ENCODE results near the gene ALDOB.

The ALDOB gene

DNA sequence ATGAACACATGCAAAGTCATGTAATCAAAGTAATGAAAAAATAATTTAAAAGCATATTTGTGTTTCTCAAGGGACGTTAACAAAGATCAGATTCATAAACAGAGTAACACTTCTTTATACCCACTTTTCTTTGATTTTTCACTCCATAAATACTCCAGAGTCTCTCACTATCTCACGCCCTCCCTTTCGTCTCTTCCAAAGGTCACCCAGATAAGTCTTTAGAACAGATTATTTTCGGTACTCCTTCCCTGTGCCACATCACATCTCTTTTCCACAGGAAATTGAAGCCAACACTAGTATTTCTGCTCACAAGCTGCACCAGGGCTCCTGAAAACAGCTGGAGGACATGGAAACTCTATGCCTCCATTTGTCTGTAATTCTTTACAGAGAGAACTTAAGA is 15.4 kb upstream of the ALDOB start:
- ChIA-PET POLR2A (no interaction called here), CTCF (interaction anchor here (0.7 to 3.9 kb wide), 3 partner anchors 10 to 79 kb away, joined by 3 to 41 read pairs (median 6); no protein-coding TSS in a partner anchor)
- no peaks in the 10 kb centered on the region for H3K36me3 ChIP-seq (ENCODE audit: control insufficient read depth in 2 of 2, insufficient read depth in 1 of 2, low read length in 2 of 2)
- H3K4me3 ChIP-seq (ENCODE audit: low read depth, low read length), result no peak overlapping the region
- H3K9me3 ChIP-seq (ENCODE audit: control insufficient read depth, insufficient read depth, low read depth, low read length), result no peaks in the 10 kb centered on the region
- no peaks in the 10 kb centered on the region for H3K4me1 ChIP-seq (ENCODE audit: control insufficient read depth, insufficient read depth, low read length)
- TF ChIP-seq, protein P1, sequence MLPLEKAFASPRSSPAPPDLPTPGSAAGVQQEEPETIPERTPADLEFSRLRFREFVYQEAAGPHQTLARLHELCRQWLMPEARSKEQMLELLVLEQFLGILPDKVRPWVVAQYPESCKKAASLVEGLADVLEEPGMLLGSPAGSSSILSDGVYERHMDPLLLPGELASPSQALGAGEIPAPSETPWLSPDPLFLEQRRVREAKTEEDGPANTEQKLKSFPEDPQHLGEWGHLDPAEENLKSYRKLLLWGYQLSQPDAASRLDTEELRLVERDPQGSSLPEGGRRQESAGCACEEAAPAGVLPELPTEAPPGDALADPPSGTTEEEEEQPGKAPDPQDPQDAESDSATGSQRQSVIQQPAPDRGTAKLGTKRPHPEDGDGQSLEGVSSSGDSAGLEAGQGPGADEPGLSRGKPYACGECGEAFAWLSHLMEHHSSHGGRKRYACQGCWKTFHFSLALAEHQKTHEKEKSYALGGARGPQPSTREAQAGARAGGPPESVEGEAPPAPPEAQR (tag by site-specific recombination; IDR thresholded peaks at IDR 0.05), result no peak
- TF ChIP-seq ZNF530 (tag by site-specific recombination; IDR thresholded peaks at IDR 0.05; ENCODE audit: low read depth) (no peak), ZNF623 (tag by site-specific recombination; IDR thresholded peaks at IDR 0.05) (no peak), ZNF677 (tag by site-specific recombination; IDR thresholded peaks at IDR 0.05) (no peak)
- TF ChIP-seq, protein P2, sequence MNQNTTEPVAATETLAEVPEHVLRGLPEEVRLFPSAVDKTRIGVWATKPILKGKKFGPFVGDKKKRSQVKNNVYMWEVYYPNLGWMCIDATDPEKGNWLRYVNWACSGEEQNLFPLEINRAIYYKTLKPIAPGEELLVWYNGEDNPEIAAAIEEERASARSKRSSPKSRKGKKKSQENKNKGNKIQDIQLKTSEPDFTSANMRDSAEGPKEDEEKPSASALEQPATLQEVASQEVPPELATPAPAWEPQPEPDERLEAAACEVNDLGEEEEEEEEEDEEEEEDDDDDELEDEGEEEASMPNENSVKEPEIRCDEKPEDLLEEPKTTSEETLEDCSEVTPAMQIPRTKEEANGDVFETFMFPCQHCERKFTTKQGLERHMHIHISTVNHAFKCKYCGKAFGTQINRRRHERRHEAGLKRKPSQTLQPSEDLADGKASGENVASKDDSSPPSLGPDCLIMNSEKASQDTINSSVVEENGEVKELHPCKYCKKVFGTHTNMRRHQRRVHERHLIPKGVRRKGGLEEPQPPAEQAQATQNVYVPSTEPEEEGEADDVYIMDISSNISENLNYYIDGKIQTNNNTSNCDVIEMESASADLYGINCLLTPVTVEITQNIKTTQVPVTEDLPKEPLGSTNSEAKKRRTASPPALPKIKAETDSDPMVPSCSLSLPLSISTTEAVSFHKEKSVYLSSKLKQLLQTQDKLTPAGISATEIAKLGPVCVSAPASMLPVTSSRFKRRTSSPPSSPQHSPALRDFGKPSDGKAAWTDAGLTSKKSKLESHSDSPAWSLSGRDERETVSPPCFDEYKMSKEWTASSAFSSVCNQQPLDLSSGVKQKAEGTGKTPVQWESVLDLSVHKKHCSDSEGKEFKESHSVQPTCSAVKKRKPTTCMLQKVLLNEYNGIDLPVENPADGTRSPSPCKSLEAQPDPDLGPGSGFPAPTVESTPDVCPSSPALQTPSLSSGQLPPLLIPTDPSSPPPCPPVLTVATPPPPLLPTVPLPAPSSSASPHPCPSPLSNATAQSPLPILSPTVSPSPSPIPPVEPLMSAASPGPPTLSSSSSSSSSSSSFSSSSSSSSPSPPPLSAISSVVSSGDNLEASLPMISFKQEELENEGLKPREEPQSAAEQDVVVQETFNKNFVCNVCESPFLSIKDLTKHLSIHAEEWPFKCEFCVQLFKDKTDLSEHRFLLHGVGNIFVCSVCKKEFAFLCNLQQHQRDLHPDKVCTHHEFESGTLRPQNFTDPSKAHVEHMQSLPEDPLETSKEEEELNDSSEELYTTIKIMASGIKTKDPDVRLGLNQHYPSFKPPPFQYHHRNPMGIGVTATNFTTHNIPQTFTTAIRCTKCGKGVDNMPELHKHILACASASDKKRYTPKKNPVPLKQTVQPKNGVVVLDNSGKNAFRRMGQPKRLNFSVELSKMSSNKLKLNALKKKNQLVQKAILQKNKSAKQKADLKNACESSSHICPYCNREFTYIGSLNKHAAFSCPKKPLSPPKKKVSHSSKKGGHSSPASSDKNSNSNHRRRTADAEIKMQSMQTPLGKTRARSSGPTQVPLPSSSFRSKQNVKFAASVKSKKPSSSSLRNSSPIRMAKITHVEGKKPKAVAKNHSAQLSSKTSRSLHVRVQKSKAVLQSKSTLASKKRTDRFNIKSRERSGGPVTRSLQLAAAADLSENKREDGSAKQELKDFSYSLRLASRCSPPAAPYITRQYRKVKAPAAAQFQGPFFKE (tag by site-specific recombination; IDR thresholded peaks at IDR 0.05; ENCODE audit: borderline replicate concordance), result no peak
- TF ChIP-seq, protein P3, sequence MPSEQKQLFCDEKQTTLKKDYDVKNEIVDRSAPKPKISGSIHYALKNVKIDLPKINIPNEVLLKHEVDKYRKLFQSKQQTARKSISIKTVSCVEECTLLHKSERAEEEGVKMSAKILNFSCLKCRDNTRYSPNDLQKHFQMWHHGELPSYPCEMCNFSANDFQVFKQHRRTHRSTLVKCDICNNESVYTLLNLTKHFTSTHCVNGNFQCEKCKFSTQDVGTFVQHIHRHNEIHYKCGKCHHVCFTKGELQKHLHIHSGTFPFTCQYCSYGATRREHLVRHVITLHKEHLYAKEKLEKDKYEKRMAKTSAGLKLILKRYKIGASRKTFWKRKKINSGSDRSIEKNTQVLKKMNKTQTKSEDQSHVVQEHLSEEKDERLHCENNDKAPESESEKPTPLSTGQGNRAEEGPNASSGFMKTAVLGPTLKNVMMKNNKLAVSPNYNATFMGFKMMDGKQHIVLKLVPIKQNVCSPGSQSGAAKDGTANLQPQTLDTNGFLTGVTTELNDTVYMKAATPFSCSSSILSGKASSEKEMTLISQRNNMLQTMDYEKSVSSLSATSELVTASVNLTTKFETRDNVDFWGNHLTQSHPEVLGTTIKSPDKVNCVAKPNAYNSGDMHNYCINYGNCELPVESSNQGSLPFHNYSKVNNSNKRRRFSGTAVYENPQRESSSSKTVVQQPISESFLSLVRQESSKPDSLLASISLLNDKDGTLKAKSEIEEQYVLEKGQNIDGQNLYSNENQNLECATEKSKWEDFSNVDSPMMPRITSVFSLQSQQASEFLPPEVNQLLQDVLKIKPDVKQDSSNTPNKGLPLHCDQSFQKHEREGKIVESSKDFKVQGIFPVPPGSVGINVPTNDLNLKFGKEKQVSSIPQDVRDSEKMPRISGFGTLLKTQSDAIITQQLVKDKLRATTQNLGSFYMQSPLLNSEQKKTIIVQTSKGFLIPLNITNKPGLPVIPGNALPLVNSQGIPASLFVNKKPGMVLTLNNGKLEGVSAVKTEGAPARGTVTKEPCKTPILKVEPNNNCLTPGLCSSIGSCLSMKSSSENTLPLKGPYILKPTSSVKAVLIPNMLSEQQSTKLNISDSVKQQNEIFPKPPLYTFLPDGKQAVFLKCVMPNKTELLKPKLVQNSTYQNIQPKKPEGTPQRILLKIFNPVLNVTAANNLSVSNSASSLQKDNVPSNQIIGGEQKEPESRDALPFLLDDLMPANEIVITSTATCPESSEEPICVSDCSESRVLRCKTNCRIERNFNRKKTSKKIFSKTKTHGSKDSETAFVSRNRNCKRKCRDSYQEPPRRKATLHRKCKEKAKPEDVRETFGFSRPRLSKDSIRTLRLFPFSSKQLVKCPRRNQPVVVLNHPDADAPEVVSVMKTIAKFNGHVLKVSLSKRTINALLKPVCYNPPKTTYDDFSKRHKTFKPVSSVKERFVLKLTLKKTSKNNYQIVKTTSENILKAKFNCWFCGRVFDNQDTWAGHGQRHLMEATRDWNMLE (tag by site-specific recombination; conservative IDR thresholded peaks at IDR 0.05; ENCODE audit: low read depth), result no peak
- H3K27ac ChIP-seq (ENCODE audit: extremely low read depth, low read depth, low read length), result no peak overlapping the region

DNA sequence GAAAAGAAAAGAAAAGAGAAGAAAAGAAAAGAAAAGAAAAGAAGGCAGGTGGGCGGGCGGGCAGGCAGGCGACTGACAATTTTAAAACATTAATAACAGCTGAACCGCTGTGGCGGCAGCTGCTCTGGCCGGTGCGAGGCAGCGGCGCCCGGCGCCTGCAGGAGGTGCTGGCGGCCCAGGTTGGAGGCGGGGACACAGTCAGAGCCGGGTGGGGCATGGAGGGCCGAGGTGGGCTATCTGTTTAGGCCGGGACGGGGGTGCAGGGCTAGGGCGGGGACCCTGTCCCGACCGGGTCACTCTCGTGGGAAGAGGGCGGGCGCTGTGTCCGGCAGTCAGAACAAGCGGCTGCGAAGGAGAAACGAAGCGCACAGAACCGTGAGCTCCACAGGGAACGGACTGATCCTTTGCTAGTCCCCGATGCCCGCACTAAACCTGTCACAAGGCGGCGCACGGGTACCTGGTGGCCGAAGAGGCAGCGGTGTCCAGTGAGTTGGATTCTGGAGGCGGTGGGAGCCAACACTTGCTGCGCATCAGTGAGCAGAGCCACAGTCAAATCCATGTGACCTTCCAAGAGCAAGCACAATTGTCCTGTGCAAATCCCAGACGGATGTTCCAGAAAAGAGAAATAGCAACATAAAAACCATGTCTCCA is 13.6 kb upstream of the ALDOB start:
- Histone ChIP-seq H3K4me3 (ENCODE audit: low read depth, low read length) (peak overlapping the region; percentile 55), H3K4me1 (ENCODE audit: control insufficient read depth, insufficient read depth, low read length) (no peaks in the 10 kb centered on the region), H3K27ac (ENCODE audit: extremely low read depth, low read depth, low read length) (no peak overlapping the region), H3K36me3 (ENCODE audit: control insufficient read depth in 2 of 2, insufficient read depth in 1 of 2, low read length in 2 of 2) (no peaks in the 10 kb centered on the region), H3K9me3 (ENCODE audit: control insufficient read depth, insufficient read depth, low read depth, low read length) (no peaks in the 10 kb centered on the region)
- ChIA-PET POLR2A (interaction anchor here (0.9 to 1.0 kb wide), 2 partner anchors 10 to 11 kb away, joined by 3 read pairs; no protein-coding TSS in a partner anchor), CTCF (interaction anchor here (0.6 to 3.9 kb wide), 40 partner anchors 9 to 474 kb away, joined by 3 to 41 read pairs (median 4); partner anchors contain the start of genes MRPL50, RNF20 and ZNF189)
- TF ChIP-seq, protein P4, sequence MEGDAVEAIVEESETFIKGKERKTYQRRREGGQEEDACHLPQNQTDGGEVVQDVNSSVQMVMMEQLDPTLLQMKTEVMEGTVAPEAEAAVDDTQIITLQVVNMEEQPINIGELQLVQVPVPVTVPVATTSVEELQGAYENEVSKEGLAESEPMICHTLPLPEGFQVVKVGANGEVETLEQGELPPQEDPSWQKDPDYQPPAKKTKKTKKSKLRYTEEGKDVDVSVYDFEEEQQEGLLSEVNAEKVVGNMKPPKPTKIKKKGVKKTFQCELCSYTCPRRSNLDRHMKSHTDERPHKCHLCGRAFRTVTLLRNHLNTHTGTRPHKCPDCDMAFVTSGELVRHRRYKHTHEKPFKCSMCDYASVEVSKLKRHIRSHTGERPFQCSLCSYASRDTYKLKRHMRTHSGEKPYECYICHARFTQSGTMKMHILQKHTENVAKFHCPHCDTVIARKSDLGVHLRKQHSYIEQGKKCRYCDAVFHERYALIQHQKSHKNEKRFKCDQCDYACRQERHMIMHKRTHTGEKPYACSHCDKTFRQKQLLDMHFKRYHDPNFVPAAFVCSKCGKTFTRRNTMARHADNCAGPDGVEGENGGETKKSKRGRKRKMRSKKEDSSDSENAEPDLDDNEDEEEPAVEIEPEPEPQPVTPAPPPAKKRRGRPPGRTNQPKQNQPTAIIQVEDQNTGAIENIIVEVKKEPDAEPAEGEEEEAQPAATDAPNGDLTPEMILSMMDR (tag by site-specific recombination; IDR thresholded peaks at IDR 0.05), result peak; percentile 92
- TF ChIP-seq, protein P5, sequence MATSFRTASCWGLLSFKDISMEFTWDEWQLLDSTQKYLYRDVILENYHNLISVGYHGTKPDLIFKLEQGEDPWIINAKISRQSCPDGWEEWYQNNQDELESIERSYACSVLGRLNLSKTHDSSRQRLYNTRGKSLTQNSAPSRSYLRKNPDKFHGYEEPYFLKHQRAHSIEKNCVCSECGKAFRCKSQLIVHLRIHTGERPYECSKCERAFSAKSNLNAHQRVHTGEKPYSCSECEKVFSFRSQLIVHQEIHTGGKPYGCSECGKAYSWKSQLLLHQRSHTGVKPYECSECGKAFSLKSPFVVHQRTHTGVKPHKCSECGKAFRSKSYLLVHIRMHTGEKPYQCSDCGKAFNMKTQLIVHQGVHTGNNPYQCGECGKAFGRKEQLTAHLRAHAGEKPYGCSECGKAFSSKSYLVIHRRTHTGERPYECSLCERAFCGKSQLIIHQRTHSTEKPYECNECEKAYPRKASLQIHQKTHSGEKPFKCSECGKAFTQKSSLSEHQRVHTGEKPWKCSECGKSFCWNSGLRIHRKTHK (tag by site-specific recombination; IDR thresholded peaks at IDR 0.05), result no peak
- TF ChIP-seq ZNF626 (tag by site-specific recombination; IDR thresholded peaks at IDR 0.05) (no peak), ZNF140 (tag by site-specific recombination; IDR thresholded peaks at IDR 0.05) (no peak), ZNF221 (tag by site-specific recombination; IDR thresholded peaks at IDR 0.05; ENCODE audit: borderline replicate concordance) (no peak), ZNF548 (tag by site-specific recombination; IDR thresholded peaks at IDR 0.05) (no peak), ZBTB21 (tag by site-specific recombination; IDR thresholded peaks at IDR 0.05) (no peak)
- TF ChIP-seq, protein P6, sequence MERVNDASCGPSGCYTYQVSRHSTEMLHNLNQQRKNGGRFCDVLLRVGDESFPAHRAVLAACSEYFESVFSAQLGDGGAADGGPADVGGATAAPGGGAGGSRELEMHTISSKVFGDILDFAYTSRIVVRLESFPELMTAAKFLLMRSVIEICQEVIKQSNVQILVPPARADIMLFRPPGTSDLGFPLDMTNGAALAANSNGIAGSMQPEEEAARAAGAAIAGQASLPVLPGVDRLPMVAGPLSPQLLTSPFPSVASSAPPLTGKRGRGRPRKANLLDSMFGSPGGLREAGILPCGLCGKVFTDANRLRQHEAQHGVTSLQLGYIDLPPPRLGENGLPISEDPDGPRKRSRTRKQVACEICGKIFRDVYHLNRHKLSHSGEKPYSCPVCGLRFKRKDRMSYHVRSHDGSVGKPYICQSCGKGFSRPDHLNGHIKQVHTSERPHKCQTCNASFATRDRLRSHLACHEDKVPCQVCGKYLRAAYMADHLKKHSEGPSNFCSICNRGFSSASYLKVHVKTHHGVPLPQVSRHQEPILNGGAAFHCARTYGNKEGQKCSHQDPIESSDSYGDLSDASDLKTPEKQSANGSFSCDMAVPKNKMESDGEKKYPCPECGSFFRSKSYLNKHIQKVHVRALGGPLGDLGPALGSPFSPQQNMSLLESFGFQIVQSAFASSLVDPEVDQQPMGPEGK (tag by site-specific recombination; IDR thresholded peaks at IDR 0.05), result peak; percentile 84

Data from HEK293 (cell line).